GM12872 (cell line): Measurements from ENCODE around the gene TACC3.

Experiments
- CTCF ChIP-seq: IDR thresholded peaks from 3 replicates; pipeline ENCODE4 v1.5.1; 2011; ENCODE audit warnings: low read depth, mild to moderate bottlenecking, low read length, moderate library complexity; ENCODE audit not compliant: insufficient read depth

Gene TACC3

GRCh38 chr4:1770791-1771231 is 49.5 kb downstream of the TACC3 start:
- TF ChIP-seq CTCF = no peak

GRCh38 chr4:1771555-1772305 is 50.4 kb downstream of the TACC3 start:
- TF ChIP-seq CTCF = no peak

- no peak for TF ChIP-seq CTCF
Measured at GRCh38 chr4:1772853-1773538, 51.7 kb downstream of the TACC3 start.

GRCh38 chr4:1773754-1774153 is 52.4 kb downstream of the TACC3 start:
- no peak for TF ChIP-seq CTCF

GRCh38 chr4:1775731-1776500 is 54.6 kb downstream of the TACC3 start:
- no peak for TF ChIP-seq CTCF

GRCh38 chr4:1776521-1777161 is 55.3 kb downstream of the TACC3 start:
- no peak for TF ChIP-seq CTCF
